Measurements from ENCODE around the gene ZNF654.
"Not testable (repeated sequence)": the region's sequence is repeated elsewhere in the genome, so short reads cannot be mapped to it uniquely, and the experiment has no call there.

Gene ZNF654

GRCh38 chr3:88142094-88142624 lies 83.1 kb downstream of the ZNF654 start:
- no peak for DNase-seq

GRCh38 chr3:88147261-88147660 lies 88.2 kb downstream of the ZNF654 start:
- DNase-seq, result no peak

GRCh38 chr3:88148651-88149050 lies 89.6 kb downstream of the ZNF654 start:
- DNase-seq, result no peak

GRCh38 chr3:88149101-88149508 lies 90.0 kb downstream of the ZNF654 start:
- peak in 1 of 4 experiments; percentile 6 for DNase-seq

GRCh38 chr3:88149509-88150362 lies 90.7 kb downstream of the ZNF654 start, which contains the start of gene C3orf38:
TSS of gene C3orf38 (plus strand) at chr3:88149959. CDS start at chr3:88150053, 94 bp downstream.
- DNase-seq, result peak; percentile 53 to 71 (median 64)

GRCh38 chr3:88150371-88150770 lies 91.3 kb downstream of the ZNF654 start:
- no peak for DNase-seq

- no peak for DNase-seq
These were observed 91.8 kb downstream of the ZNF654 start for GRCh38 chr3:88150806-88151205.

- DNase-seq, result no peak
These were observed 92.3 kb downstream of the ZNF654 start for GRCh38 chr3:88151358-88151757.

GRCh38 chr3:88152841-88153240 lies 93.8 kb downstream of the ZNF654 start:
- DNase-seq, result no peak

GRCh38 chr3:88166419-88166971 lies 107.4 kb downstream of the ZNF654 start:
- no peak for DNase-seq

GRCh38 chr3:88167173-88167572 lies 108.1 kb downstream of the ZNF654 start:
- DNase-seq, result no peak

- DNase-seq, result no peak
These were observed 108.6 kb downstream of the ZNF654 start for GRCh38 chr3:88167704-88168103.

GRCh38 chr3:88168171-88168570 lies 109.1 kb downstream of the ZNF654 start:
- DNase-seq, result no peak

GRCh38 chr3:88180398-88180999 lies 121.4 kb downstream of the ZNF654 start:
- no peak for DNase-seq

- not testable (repeated sequence) for DNase-seq
These were observed 123.3 kb downstream of the ZNF654 start for GRCh38 chr3:88182165-88182918.

- DNase-seq, result no peak
These were observed 129.4 kb downstream of the ZNF654 start for GRCh38 chr3:88188436-88188835.

GRCh38 chr3:88189361-88189810 lies 130.3 kb downstream of the ZNF654 start:
- DNase-seq, result no peak

GRCh38 chr3:88191872-88192409 lies 132.9 kb downstream of the ZNF654 start:
- no peak for DNase-seq

- no peak for DNase-seq
These were observed 133.6 kb downstream of the ZNF654 start for GRCh38 chr3:88192631-88193030.
